Measurements from ENCODE around the gene ABR.

GRCh38 chr17:1196946-1197345 is 17.2 kb upstream of the ABR start:
- TF ChIP-seq CBX5 (IDR thresholded peaks at IDR 0.05; ENCODE audit: low read depth, low read length) (no peak), RFX5 (IDR thresholded peaks at IDR 0.05; ENCODE audit: borderline replicate concordance, low read depth, low read length) (no peak), TAF1 (IDR thresholded peaks at IDR 0.05; ENCODE audit: low read depth, low read length) (no peak), SUZ12 (IDR thresholded peaks at IDR 0.05; ENCODE audit: low read length) (no peak), YY1 (IDR thresholded peaks at IDR 0.05; ENCODE audit: low read depth, low read length) (no peak), E2F6 (IDR thresholded peaks at IDR 0.05) (no peak)
